GM19238 (cell line): ENCODE data around the gene OSBPL5.

Experiments
- DNase-seq: peaks from one replicate; pipeline ENCODE4 v3.0.0; 2011; ENCODE audit warnings: low spot score; ENCODE audit not compliant: insufficient read length

OSBPL5 gene

GRCh38 chr11:3165152-3165705 is at the start of gene OSBPL5:
OSBPL5 (minus strand) TSS chr11:3165310; CDS start chr11:3129148, 36,162 bp downstream.
- DNase-seq: no peak

GRCh38 chr11:3214420-3214699 is 49.2 kb upstream of the OSBPL5 start:
- no peak for DNase-seq

GRCh38 chr11:3213659-3214419 is 48.7 kb upstream of the OSBPL5 start:
- DNase-seq: no peak

GRCh38 chr11:3208272-3208671 is 43.2 kb upstream of the OSBPL5 start:
- DNase-seq: no peak

GRCh38 chr11:3207526-3208189 is 42.5 kb upstream of the OSBPL5 start:
- DNase-seq: no peak

GRCh38 chr11:3206922-3207204 is 41.8 kb upstream of the OSBPL5 start:
- no peak for DNase-seq

- no peak for DNase-seq
Measured at GRCh38 chr11:3206156-3206921, 41.2 kb upstream of the OSBPL5 start.

GRCh38 chr11:3205261-3206155 is 40.4 kb upstream of the OSBPL5 start:
- no peak for DNase-seq

GRCh38 chr11:3204141-3205015 is 39.3 kb upstream of the OSBPL5 start:
- no peak for DNase-seq

- DNase-seq: no peak
Measured at GRCh38 chr11:3203221-3204043, 38.3 kb upstream of the OSBPL5 start.

- DNase-seq: no peak
Measured at GRCh38 chr11:3202759-3203158, 37.6 kb upstream of the OSBPL5 start.

GRCh38 chr11:3202305-3202704 is 37.2 kb upstream of the OSBPL5 start:
- no peak for DNase-seq

- no peak for DNase-seq
Measured at GRCh38 chr11:3201677-3202181, 36.6 kb upstream of the OSBPL5 start.

GRCh38 chr11:3201112-3201581 is 36.0 kb upstream of the OSBPL5 start:
- no peak for DNase-seq

- no peak for DNase-seq
Measured at GRCh38 chr11:3200388-3201111, 35.4 kb upstream of the OSBPL5 start.

GRCh38 chr11:3199537-3200295 is 34.6 kb upstream of the OSBPL5 start:
- DNase-seq: no peak

GRCh38 chr11:3198815-3199214 is 33.7 kb upstream of the OSBPL5 start:
- no peak for DNase-seq
